ENCODE measurements around the gene PCLAF. TPM values are rescaled to one million over a fixed set of nuclear protein-coding genes. Genes with fewer than 3 reads are reported as not detected.

The PCLAF gene
- total and polyA plus RNA-seq, 2 of the 4 experiments (the other 2 are of a cell fraction), result 12.9 to 60.5 TPM

DNA sequence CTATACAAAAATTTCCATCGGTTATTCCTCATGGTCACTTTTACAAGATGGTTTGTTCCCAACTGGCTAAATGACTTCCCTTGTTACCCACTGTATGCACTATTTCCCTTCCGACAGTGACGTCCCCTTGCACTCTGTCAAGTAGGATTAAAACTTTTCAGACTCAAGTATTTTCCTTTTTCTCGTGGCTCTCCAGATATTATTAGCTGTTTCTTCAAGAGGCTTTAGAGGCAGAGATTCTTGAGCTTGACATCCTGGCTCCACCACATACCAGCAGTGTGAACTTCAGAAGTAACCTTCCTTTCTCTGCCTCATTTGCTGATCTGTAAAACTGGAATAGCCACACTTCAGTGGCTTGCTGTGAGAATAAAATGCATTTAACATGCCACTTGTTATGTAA lies 39.3 kb downstream of the PCLAF start:
- POLR2A ChIA-PET (ENCODE audit: unreplicated experiment), result no interaction called here

More for the DNA sequence above, 39.3 kb downstream of the PCLAF start:
- peaks cover 34 to 63% of the 10 kb centered on the region in 2 experiments for H3K79me1 ChIP-seq (ENCODE audit: low read depth in 1 of 2, low read length in 2 of 2)
- H2AFZ ChIP-seq (replicated peaks; ENCODE audit: low read length, poor library complexity), result no peak overlapping the region
- no peak for ATAC-seq (ENCODE audit: low read depth)
- no peak overlapping the region for H2BK120ac ChIP-seq (ENCODE audit: low read depth, low read length)
- H4K5ac ChIP-seq (ENCODE audit: low read depth, low read length), result no peak overlapping the region
- 0 out of 2 replicates have a peak, but pooled peaks cover 2% of the 10 kb centered on the region for H3K9me1 ChIP-seq (ENCODE audit: insufficient read depth, low read length)
- H2BK15ac ChIP-seq (ENCODE audit: low read depth, low read length), result no peak overlapping the region
- H3K4me3 ChIP-seq (ENCODE audit: insufficient read depth, low read depth, low read length), result no peak overlapping the region
- CTCF ChIA-PET, result no interaction called here
- dilution Hi-C loops (cut with HindIII; ENCODE audit: low sequenced_read_pairs, unreplicated experiment) (no loop called here), in situ Hi-C loops (cut with MboI; ENCODE audit: low sequenced_read_pairs) (no loop called here), intact Hi-C loops (cut with micrococcal nuclease) (loop anchor here (10.0 kb wide), 1 partner anchor 57 kb away; no protein-coding TSS in a partner anchor)
- peaks cover 10% of the 10 kb centered on the region for H3K4me1 ChIP-seq (ENCODE audit: control insufficient read depth, insufficient read depth, low read length)
- no peak overlapping the region for H2AK9ac ChIP-seq (replicated peaks; ENCODE audit: low read depth, low read length, poor library complexity)
- TF ChIP-seq, protein P1, sequence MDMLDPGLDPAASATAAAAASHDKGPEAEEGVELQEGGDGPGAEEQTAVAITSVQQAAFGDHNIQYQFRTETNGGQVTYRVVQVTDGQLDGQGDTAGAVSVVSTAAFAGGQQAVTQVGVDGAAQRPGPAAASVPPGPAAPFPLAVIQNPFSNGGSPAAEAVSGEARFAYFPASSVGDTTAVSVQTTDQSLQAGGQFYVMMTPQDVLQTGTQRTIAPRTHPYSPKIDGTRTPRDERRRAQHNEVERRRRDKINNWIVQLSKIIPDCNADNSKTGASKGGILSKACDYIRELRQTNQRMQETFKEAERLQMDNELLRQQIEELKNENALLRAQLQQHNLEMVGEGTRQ (IDR thresholded peaks at IDR 0.05; ENCODE audit: low read depth, low read length), result no peak
- TF ChIP-seq NFE2L2 (IDR thresholded peaks at IDR 0.05; ENCODE audit: low read depth, low read length), result no peak
- no peak for TF ChIP-seq SMC3 (IDR thresholded peaks at IDR 0.05; ENCODE audit: low read depth, low read length)
- TF ChIP-seq MXI1 (IDR thresholded peaks at IDR 0.05; ENCODE audit: borderline replicate concordance, low read depth, low read length), result no peak
- no peak for TF ChIP-seq BHLHE40 (IDR thresholded peaks at IDR 0.05; ENCODE audit: low read depth, low read length)
- no peak for TF ChIP-seq CHD1 (IDR thresholded peaks at IDR 0.05; ENCODE audit: low read depth, low read length)
- no peak for TF ChIP-seq RFX5 (IDR thresholded peaks at IDR 0.05; ENCODE audit: low read depth, low read length)
- TF ChIP-seq CEBPB (IDR thresholded peaks at IDR 0.05; ENCODE audit: low read depth, low read length), result no peak
- no peak for TF ChIP-seq RAD21 (IDR thresholded peaks at IDR 0.05; ENCODE audit: low read length)
- no peak for TF ChIP-seq FOS (IDR thresholded peaks at IDR 0.05; ENCODE audit: low read depth, low read length)
- no peak overlapping the region for H2AK5ac ChIP-seq (ENCODE audit: low read depth, low read length)
- H3K9me3 ChIP-seq (ENCODE audit: control insufficient read depth, insufficient read depth, low read length), result no peaks in the 10 kb centered on the region
- H3K27me3 ChIP-seq (ENCODE audit: control insufficient read depth, insufficient read depth, low read length), result no peaks in the 10 kb centered on the region
- 100% methylated on average over 1 of the region's 4 CpGs; no CpG with 5 or more reads in 1 of the 2 experiments for WGBS, 2 experiments (ENCODE audit: extremely low coverage in 2 of 2, insufficient read length in 1 of 2)
- no peak overlapping the region for H3K14ac ChIP-seq (replicated peaks; ENCODE audit: low read depth, low read length)
- H3K4me2 ChIP-seq (ENCODE audit: low read depth, low read length), result no peak overlapping the region
- H3K23ac ChIP-seq (ENCODE audit: low read depth, low read length), result no peak overlapping the region
- no peak overlapping the region for H3K18ac ChIP-seq (ENCODE audit: low read depth, low read length)
- no peak overlapping the region for H3K56ac ChIP-seq (ENCODE audit: extremely low read depth, insufficient read depth, low read length)
- no peak overlapping the region for H2BK5ac ChIP-seq (ENCODE audit: low read depth, low read length, poor library complexity, severe bottlenecking)
- no peak overlapping the region for H4K8ac ChIP-seq (ENCODE audit: low read depth in 2 of 2, low read length in 2 of 2)
- no peak overlapping the region for H2BK20ac ChIP-seq (ENCODE audit: low read depth, low read length)
- no peak overlapping the region for H3K4ac ChIP-seq (ENCODE audit: low read depth, low read length)
- H4K20me1 ChIP-seq (ENCODE audit: insufficient read depth, low read length), result peaks cover 14% of the 10 kb centered on the region; the same call in 1 of the 2 replicates
- no peak for DNase-seq
- no peak overlapping the region for H3K9ac ChIP-seq (ENCODE audit: low read depth, low read length)
- no peak overlapping the region for H4K91ac ChIP-seq (ENCODE audit: insufficient read depth, low read depth, low read length)
- BruUV-seq (replicated peaks), result no TSS peak
- no peaks in the 10 kb centered on the region; the same call in 1 of the 2 replicates for H3K36me3 ChIP-seq (ENCODE audit: control insufficient read depth, insufficient read depth, low read length)
- H3K27ac ChIP-seq (ENCODE audit: insufficient read depth, low read length), result no peak overlapping the region
